OCI-LY1 (cell line): Measurements from ENCODE around the gene CCDC27.

Source experiments
- CTCF ChIP-seq: fragments of 200-600 bp; sonication (generic), shearing (Covaris generic); IDR thresholded peaks from 2 replicates; pipeline ENCODE4 v1.5.1; 2017; ENCODE audit warnings: mild to moderate bottlenecking, antibody characterized with exemption, low read length, moderate library complexity, mixed read lengths
- EZH2 ChIP-seq: fragments of 200-600 bp; sonication (generic), shearing (Covaris generic); IDR thresholded peaks from 2 replicates; pipeline ENCODE4 v1.8.0; 2017; ENCODE audit warnings: borderline replicate concordance, mixed run types, mild to moderate bottlenecking, antibody characterized with exemption, low read length, moderate library complexity, mixed read lengths

GRCh38 chr1:3805038-3805437 lies 52.8 kb downstream of the CCDC27 start:
- TF ChIP-seq CTCF (no peak), EZH2 (no peak)
